Measurements from ENCODE around the gene SMIM3. TPM values are rescaled to one million over a fixed set of nuclear protein-coding genes. Genes with fewer than 3 reads are reported as not detected.
"Not testable (repeated sequence)": the region's sequence is repeated elsewhere in the genome, so short reads cannot be mapped to it uniquely, and the experiment has no call there.

The SMIM3 gene
- total RNA-seq, 6 donors from 2014 or later, result 20.4 to 40.0 (median 21.6) TPM

DNA sequence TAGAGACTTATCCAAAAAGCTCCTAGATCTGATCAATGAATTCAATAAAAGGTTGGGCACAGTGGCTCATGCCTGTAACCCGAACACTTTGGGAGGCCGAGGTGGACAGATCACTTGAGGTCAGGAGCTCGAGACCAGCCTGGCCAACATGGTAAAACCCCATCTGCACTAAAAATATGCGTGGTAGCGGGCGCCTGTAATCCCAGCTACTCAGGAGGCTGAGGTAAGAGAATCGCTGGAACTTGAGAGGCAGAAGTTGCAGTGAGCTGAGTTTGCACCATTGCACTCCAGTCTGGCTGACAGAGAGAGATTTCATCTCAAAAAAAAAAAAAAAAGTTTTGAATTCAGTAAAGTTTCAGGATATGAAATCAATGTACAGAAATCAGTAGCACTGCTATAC lies 39.7 kb upstream of the SMIM3 start:
- peaks cover 0 to 21% (median 8%) of the 10 kb centered on the region in 4 donors for H3K4me1 ChIP-seq
- no peaks in the 10 kb centered on the region for H3K27me3 ChIP-seq
- H3K9me3 ChIP-seq, result no peaks in the 10 kb centered on the region
- no peak overlapping the region for H3K4me3 ChIP-seq
- peaks cover 2 to 44% (median 10%) of the 10 kb centered on the region in 4 donors for H3K36me3 ChIP-seq
- DNase-seq (no peak), ATAC-seq (ENCODE audit: low FRiP score in 2 of 2) (no peak)
- TF ChIP-seq, protein P1, sequence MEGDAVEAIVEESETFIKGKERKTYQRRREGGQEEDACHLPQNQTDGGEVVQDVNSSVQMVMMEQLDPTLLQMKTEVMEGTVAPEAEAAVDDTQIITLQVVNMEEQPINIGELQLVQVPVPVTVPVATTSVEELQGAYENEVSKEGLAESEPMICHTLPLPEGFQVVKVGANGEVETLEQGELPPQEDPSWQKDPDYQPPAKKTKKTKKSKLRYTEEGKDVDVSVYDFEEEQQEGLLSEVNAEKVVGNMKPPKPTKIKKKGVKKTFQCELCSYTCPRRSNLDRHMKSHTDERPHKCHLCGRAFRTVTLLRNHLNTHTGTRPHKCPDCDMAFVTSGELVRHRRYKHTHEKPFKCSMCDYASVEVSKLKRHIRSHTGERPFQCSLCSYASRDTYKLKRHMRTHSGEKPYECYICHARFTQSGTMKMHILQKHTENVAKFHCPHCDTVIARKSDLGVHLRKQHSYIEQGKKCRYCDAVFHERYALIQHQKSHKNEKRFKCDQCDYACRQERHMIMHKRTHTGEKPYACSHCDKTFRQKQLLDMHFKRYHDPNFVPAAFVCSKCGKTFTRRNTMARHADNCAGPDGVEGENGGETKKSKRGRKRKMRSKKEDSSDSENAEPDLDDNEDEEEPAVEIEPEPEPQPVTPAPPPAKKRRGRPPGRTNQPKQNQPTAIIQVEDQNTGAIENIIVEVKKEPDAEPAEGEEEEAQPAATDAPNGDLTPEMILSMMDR (IDR thresholded peaks at IDR 0.05), result no peak
- TF ChIP-seq EP300 (IDR thresholded peaks at IDR 0.05) (no peak), POLR2AphosphoS5 (IDR thresholded peaks at IDR 0.05) (no peak), POLR2A (IDR thresholded peaks at IDR 0.05) (no peak)
- H3K27ac ChIP-seq, result no peak overlapping the region
- 88 to 97% methylated on average over 7 of the region's 7 CpGs for WGBS, 2 donors

DNA sequence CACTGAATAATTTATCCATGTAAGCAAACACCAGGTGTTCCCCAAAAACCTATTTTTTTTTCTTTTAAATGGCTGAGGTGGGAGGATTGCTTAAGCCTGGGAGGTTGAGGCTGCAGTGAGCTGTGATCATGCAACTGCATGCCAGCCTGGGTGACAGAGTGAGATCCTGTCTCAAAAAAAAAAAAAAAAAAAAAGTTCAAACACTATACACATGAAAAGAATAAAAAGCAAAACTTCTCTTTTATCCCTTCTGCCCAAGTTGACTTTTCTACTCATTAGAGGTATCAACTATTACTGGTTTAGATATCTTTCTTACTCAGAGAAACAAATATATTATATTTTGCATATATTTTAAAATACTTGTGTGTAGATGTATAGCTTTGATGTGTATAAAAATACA lies 37.6 kb upstream of the SMIM3 start:
- Histone ChIP-seq H3K4me3 (no peak overlapping the region), H3K36me3 (peaks cover 2 to 36% (median 8%) of the 10 kb centered on the region in 4 donors), H3K9me3 (no peaks in the 10 kb centered on the region), H3K27me3 (no peaks in the 10 kb centered on the region), H3K4me1 (peaks cover 0 to 12% (median 0%) of the 10 kb centered on the region in 4 donors), H3K27ac (no peak overlapping the region)
- TF ChIP-seq, protein P1 (IDR thresholded peaks at IDR 0.05), result no peak
- no peak for TF ChIP-seq POLR2A (IDR thresholded peaks at IDR 0.05)
- TF ChIP-seq POLR2AphosphoS5 (IDR thresholded peaks at IDR 0.05), result no peak
- no peak for TF ChIP-seq EP300 (IDR thresholded peaks at IDR 0.05)
- DNase-seq (no peak), ATAC-seq (ENCODE audit: low FRiP score in 2 of 2) (no peak)

DNA sequence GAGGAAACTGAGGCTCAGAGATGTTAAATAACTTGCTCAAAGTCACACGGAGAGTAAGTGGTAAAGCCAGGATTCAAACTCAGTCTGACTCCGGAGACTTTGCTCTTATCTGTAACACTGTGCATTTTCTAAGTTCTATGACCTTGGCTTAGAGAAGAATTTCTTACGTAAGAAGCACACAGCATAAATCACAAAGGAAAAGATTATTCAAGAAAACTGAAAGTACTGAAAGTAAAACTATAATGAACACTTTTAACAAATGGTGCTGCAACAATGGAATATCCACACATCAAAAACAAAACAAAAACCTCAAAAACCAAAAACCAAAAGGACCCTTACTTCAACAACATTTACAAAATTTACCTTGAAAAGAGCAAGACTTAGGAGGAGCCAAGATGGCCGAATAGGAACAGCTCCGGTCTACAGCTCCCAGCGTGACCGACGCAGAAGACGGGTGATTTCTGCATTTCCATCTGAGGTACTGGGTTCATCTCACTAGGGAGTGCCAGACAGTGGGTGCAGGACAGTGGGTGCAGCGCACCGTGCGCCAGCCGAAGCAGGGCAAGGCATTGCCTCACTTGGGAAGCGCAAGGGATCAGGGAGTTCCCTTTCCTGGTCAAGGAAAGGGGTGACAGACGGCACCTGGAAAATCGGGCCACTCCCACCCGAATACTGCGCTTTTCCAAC lies 36.0 kb upstream of the SMIM3 start:
- WGBS, 2 donors, result 86 to 96% methylated on average over 18 of the region's 18 CpGs
- H3K9me3 ChIP-seq; H3K4me3 ChIP-seq; H3K27ac ChIP-seq; H3K27me3 ChIP-seq; ATAC-seq (ENCODE audit: low FRiP score in 2 of 2): not testable (repeated sequence)
- Histone ChIP-seq H3K36me3 (peaks cover 2 to 28% (median 8%) of the 10 kb centered on the region in 4 donors), H3K4me1 (peaks cover 0 to 12% (median 0%) of the 10 kb centered on the region in 4 donors)
- DNase-seq, result peak in 1 of 2 donors; percentile 64

DNA sequence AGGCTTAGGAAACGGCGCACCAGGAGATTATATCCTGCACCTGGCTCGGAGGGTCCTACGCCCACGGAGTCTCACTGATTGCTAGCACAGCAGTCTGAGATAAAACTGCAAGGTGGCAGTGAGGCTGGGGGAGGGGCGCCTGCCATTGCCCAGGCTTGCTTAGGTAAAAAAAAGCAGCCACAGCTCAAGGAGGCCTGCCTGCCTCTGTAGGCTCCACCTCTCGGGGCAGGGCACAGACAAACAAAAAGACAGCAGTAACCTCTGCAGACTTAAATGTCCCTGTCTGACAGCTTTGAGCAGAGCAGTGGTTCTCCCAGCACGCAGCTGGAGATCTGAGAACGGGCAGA lies 35.4 kb upstream of the SMIM3 start:
- WGBS, 2 donors, result 84 to 92% methylated on average over 5 to 9 of the region's 9 CpGs
- peaks cover 2 to 28% (median 8%) of the 10 kb centered on the region in 4 donors for H3K36me3 ChIP-seq
- ATAC-seq (ENCODE audit: low FRiP score in 2 of 2); H3K27me3 ChIP-seq; H3K4me1 ChIP-seq; DNase-seq; H3K4me3 ChIP-seq; H3K9me3 ChIP-seq; H3K27ac ChIP-seq: not testable (repeated sequence)

DNA sequence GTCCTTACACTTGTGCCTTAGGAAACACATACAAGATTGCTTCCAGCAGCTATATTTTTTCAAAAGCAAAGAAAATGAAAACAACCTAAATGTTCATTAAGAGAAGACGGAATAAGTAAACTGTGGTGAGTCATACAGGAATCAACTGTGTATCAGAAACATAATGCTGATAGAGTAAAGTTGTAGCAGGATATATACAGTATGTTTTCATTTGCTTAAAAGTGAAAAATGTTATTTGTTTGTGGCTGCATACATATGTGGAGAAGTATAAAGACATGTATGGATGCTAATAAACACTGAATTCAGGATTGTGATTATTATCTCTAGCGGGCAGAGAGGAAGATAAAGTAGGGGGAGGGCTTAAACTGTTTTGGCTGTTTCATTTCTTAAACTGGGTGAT lies 28.1 kb upstream of the SMIM3 start:
- no peak overlapping the region for H3K4me3 ChIP-seq
- WGBS, 2 donors, result 46 to 52% methylated on average over 2 of the region's 2 CpGs
- H3K9me3 ChIP-seq, result no peaks in the 10 kb centered on the region
- peaks cover 24 to 37% (median 29%) of the 10 kb centered on the region in 4 donors for H3K4me1 ChIP-seq
- no peak for ATAC-seq (ENCODE audit: low FRiP score in 2 of 2)
- DNase-seq, result no peak
- peaks cover 7 to 52% (median 25%) of the 10 kb centered on the region in 4 donors for H3K36me3 ChIP-seq
- no peak for TF ChIP-seq EP300 (IDR thresholded peaks at IDR 0.05)
- TF ChIP-seq POLR2AphosphoS5 (IDR thresholded peaks at IDR 0.05), result no peak
- TF ChIP-seq POLR2A (IDR thresholded peaks at IDR 0.05), result no peak
- TF ChIP-seq, protein P1 (IDR thresholded peaks at IDR 0.05), result no peak
- H3K27ac ChIP-seq, result peak overlapping the region in 2 of 4 donors; percentile 22 to 37
- no peaks in the 10 kb centered on the region for H3K27me3 ChIP-seq
